RPMI8226 (cell line): Measurements from ENCODE around the gene SEMA3D.

Experiments
- DNase-seq: peaks from one replicate; pipeline ENCODE4 v3.0.0-alpha.2; 2015

Gene SEMA3D

DNA sequence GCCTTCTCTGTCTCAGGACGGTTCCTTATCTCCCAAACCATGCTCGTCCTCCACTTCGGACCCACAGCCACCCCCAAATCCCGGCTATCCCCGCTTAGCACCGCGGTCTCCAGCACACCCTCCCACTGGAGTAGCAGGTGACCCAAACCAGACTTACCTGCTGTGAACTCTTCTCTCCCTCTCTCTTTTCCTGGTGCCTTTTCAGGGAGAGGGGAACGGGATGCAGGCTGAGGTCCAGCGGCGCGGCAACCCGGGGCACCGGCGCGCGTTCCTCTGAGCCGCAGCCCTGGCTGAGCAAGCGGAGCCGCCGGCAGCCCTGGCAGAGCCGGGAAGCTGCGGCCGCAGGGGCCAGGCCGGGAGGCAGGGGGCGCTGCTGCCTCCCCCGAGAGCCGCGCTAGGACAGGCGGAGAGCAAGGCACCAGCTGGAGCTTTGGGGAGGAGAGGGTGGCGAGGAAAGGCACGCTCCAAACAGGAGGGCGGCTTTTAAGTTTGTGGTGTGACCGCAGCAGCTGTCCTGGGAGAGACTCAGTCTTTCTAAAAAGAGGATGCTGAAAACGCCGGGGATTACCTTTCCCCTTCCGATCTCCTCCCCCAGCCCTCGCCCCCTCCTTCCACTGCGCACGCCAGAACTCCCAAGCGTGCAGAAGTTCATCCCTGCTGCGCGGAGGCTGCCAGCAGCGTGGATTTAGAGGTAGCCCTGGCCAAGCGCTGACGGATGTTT is at the start of gene SEMA3D:
Gene SEMA3D (minus strand): TSS at position 536 of the 721 bp plus-strand sequence. CDS start 65,165 bp downstream, outside the sequence.
- peak; percentile 65 for DNase-seq

- DNase-seq: no peak
Measured at GRCh38 chr7:85234730-85235129, 47.9 kb upstream of the SEMA3D start.

GRCh38 chr7:85232068-85232467 is 45.2 kb upstream of the SEMA3D start:
- DNase-seq: no peak

DNA sequence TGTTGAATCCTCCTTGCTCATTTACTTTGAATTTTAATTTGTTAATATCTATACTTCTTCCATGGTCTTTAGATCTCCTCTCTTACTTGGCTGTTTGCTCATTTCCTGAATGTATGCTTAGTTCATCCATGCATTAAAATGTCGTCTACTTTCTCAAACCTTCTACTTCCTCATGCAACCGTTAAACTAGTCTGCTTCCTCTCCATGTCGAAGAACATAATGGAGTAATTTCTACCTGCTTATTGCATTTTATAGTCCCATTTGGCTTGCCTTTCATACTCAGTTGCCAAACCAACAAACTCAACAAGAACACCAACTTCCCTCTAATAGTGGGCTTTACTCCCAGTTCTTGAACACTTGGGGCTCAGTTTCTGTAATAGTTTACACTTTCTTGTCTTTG is 43.8 kb upstream of the SEMA3D start:
- no peak for DNase-seq

DNA sequence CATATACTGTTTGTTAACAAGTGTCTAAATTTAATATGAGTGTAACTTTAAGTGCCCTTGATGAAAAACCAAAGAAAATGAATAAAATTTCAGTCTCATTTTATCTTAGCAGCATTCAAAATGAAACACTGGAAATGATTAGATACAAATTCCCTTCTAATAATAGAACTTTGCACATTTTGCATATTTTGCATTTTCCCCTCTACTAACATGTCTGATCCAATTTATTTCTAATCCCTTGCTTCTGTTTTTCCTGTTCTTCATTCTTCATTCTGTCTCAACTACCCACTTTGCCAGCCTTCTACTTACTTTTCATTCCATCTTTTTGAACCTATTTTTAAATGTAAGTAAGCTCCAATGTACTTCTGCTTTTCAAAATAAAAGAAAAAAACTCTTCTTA is 42.7 kb upstream of the SEMA3D start:
- no peak for DNase-seq

- no peak for DNase-seq
Measured at GRCh38 chr7:85226361-85227085, 39.7 kb upstream of the SEMA3D start.

GRCh38 chr7:85224171-85224570 is 37.3 kb upstream of the SEMA3D start:
- no peak for DNase-seq

- DNase-seq: no peak
Measured at GRCh38 chr7:85222522-85222921, 35.7 kb upstream of the SEMA3D start.

GRCh38 chr7:85221796-85222195 is 34.9 kb upstream of the SEMA3D start:
- DNase-seq: no peak

DNA sequence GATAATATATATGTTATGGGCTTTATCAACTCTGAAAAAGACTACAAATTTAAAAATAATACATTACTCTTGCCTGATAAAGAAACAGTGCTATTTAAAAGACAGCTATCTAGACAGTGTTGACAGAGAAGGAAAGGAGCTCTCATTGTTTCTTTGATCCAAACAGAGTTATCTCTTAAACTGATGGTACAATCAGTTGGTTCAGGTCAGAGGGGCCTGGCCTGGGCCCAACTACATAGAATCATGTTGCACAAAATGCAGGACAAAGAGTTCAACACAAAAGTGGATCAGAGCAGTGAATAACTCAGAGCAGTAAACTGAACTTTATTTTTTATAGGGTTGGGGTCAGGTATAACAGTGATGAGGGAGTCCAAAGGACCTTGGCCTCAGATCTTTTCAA is 33.8 kb upstream of the SEMA3D start:
- no peak for DNase-seq

DNA sequence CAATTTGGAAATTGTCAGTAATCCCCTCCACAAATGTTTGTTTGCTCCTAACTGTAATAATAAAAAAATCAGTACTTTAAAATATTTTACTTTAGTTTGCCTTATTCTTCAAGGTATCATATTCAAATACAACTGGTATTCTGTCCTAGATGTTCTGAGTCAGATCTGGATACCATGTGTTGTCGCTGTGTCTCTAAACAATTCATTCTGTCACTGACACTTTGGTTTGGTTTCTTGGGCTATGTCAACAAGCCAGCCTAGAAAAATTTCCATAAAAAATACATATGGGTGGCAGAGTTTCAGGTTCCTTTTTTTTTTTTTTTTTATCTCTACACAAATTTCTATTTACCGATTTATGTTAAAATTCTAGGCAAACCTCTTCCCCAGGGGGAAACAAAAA is 33.2 kb upstream of the SEMA3D start:
- no peak for DNase-seq

DNA sequence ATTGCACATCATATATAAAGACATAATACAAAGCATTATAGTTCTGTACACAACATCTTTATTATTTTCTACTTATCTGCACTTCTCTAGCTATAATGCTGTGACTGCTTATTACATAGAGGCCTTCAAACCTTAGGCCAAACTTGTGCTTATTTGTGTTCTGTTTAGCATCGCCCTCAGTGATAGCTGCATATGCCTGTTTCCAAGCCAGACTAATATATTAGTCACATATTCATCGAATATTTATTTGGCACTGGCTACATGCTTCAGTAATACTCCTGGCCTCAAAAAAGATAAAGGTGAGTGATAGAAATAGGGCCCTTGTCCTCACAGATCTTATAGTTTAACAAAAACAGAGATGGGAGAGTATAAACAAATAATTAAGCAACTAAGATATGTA is 30.2 kb upstream of the SEMA3D start:
- DNase-seq: no peak

GRCh38 chr7:85215098-85215497 is 28.2 kb upstream of the SEMA3D start:
- no peak for DNase-seq

DNA sequence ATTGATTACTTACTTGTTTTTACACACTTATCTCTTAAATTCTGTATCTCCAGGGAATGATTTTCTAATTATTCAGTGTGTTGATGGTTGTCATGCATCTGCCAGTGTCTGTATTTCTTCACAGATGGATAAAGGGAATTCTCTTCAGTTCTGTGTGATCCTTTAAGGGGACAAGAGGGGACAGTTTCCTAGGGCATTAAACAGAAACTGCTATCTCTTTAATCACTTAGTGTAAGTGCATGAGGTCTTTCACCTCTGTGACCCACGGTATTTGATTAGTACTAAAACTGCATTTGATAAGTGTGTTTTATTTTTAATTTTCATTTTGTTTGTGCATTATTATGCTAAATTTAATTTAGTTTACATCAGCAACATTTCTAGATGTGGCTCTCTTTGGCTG is 26.6 kb upstream of the SEMA3D start:
- no peak for DNase-seq

DNA sequence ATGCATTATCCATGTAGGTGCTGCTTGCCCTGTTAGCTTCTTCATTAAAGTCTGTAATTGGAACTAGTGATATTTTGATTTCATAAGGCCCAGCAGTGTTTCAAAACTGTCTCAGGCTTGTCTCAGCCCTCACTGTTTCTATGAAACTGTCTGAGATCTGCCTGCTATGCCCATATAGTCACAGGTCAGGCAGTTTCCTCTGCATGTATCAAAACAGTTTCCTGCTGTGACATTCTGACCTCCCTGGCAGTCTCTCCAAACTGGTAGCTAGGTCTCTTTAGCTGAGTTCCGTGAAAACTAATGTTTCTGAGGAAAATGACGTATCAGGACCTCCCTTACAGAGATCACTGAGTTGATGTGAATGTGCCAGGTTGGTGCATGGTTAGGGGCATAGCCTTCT is 18.9 kb upstream of the SEMA3D start:
- no peak for DNase-seq

DNA sequence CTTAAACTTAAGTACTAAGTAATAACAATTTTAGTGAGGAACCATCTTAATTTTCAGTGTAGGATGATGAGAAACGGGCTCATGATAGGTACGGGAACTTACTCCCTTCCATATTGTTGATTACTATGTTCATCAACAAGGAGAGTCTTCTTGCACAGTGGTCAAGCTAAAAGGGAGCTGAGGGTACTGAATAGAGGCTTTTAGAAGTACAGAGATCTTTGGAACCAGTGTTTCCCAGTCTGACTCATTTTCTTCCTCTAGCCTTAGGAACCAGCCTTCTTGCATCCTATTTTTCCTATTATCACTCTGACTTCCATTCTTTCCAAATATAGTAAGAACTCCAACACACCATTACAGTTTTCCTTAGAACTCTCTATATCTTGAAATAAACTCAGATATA is 17.6 kb upstream of the SEMA3D start:
- no peak for DNase-seq

- DNase-seq: no peak
Measured at GRCh38 chr7:85204061-85204460, 17.2 kb upstream of the SEMA3D start.

DNA sequence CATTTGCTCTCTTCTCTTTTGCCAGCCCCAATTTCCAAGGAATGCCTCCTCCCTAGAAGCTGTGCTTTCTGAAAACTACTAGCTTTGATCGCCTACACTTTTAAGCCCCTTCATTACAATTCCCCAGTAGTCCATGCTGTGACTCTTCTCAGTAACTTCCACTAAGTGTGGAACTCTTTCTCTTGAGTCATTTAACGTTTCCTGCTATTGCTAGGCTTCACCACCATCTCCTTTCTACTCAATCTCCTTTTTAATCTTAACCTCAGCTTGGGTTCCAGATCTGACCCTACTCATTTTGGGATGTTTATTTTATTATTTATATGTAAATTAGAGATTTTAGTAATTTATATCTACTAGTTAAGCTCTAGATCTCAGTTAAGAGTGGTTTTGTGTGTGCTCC is 14.4 kb upstream of the SEMA3D start:
- no peak for DNase-seq

- no peak for DNase-seq
Measured at GRCh38 chr7:85196696-85197095, 9.8 kb upstream of the SEMA3D start.

- DNase-seq: no peak
Measured at GRCh38 chr7:85191383-85191782, 4.5 kb upstream of the SEMA3D start.

- no peak for DNase-seq
Measured at GRCh38 chr7:85186083-85186520, 754 bp downstream of the SEMA3D start.

- no peak for DNase-seq
Measured at GRCh38 chr7:85185424-85186082, 1.3 kb downstream of the SEMA3D start.

GRCh38 chr7:85184599-85185423 is 2.0 kb downstream of the SEMA3D start:
- DNase-seq: no peak
